Caco-2 (cell line): ENCODE results near the gene PDE4D. TPM values are rescaled to one million over a fixed set of nuclear protein-coding genes. Genes with fewer than 3 reads are reported as not detected.

Experiments used
- BruUV-seq: library from RNA; stranded (reverse); fragments of 400-500 nt; replicated peaks from 2 replicates; lab custom pipeline; 2021; lab: Mats Ljungman, UMichigan
- CTCF ChIA-PET: fragments of 300-600 bp; sonication (Branson Sonifier 250); formaldehyde crosslinking; loops from one replicate; lab custom pipeline; 2022; ENCODE audit warnings: antibody characterized with exemption; lab: Charles Lee
- POLR2A ChIA-PET: fragments of 300-600 bp; sonication (Branson Sonifier 250); formaldehyde crosslinking; loops from one replicate; lab custom pipeline; 2022; ENCODE audit warnings: antibody characterized with exemption; lab: Charles Lee
- DNase-seq, 2 experiments: peaks; one replicate each; pipeline versions ENCODE4 v3.0.0 to v3.0.0-alpha.2; 2020 to 2022
- H3K27me3 ChIP-seq: replicated peaks from 2 replicates; pipeline ENCODE4 v1.6.0; 2011; ENCODE audit warnings: low read length; ENCODE audit not compliant: control insufficient read depth, insufficient read depth
- H3K36me3 ChIP-seq: 2 replicates; pipeline ENCODE4 v1.5.1; 2011; ENCODE audit warnings: low read length; ENCODE audit not compliant: control insufficient read depth, insufficient read depth
- H3K4me1 ChIP-seq: fragments of 250-450 bp; sonication (Bioruptor Pico); 2 replicates; pipeline ENCODE4 v1.5.1; 2020; ENCODE audit warnings: mild to moderate bottlenecking
- H3K4me3 ChIP-seq: 2 replicates; pipeline ENCODE4 v1.5.1; 2011; ENCODE audit warnings: low read depth, mild to moderate bottlenecking, control low read depth, low read length
- H3K9me3 ChIP-seq: fragments of 250-450 bp; sonication (Bioruptor Pico); 2 replicates; pipeline ENCODE4 v1.5.1; 2020; ENCODE audit warnings: mild to moderate bottlenecking, moderate library complexity
- H3K27ac Mint-ChIP-seq: one replicate; pipeline ENCODE4 v1.8.0; 2022; ENCODE audit warnings: mixed read lengths; ENCODE audit not compliant: unreplicated experiment
- H3K27me3 Mint-ChIP-seq: one replicate; pipeline ENCODE4 v1.8.0; 2022; ENCODE audit warnings: mixed read lengths; ENCODE audit not compliant: insufficient read depth, unreplicated experiment
- H3K36me3 Mint-ChIP-seq: one replicate; pipeline ENCODE4 v1.8.0; 2022; ENCODE audit warnings: mild to moderate bottlenecking, mixed read lengths; ENCODE audit not compliant: insufficient read depth, unreplicated experiment
- H3K4me1 Mint-ChIP-seq: one replicate; pipeline ENCODE4 v1.8.0; 2022; ENCODE audit warnings: low read depth, mixed read lengths; ENCODE audit not compliant: unreplicated experiment
- H3K4me3 Mint-ChIP-seq: one replicate; pipeline ENCODE4 v1.8.0; 2022; ENCODE audit warnings: mild to moderate bottlenecking, moderate library complexity, mixed read lengths; ENCODE audit not compliant: unreplicated experiment
- H3K9me3 Mint-ChIP-seq: one replicate; pipeline ENCODE4 v1.8.0; 2022; ENCODE audit warnings: mixed read lengths; ENCODE audit not compliant: unreplicated experiment
- intact Hi-C: fragments of 100-400 bp; cut with micrococcal nuclease; formaldehyde crosslinking; loops from one replicate; pipeline ENCODE4 v1.10.0; 2022; ENCODE audit not compliant: unreplicated experiment
- total RNA-seq: library from RNA; stranded (reverse); gene quantifications from 2 replicates; pipeline ENCODE4 v1.2.3, GENCODE V29; 2022
- TF ChIP-seq, protein P1 (sequence below), 2 experiments: fragments of 200-600 bp in 1 of 2; IDR thresholded peaks; 1 replicate in 1 of 2; 2 replicates in 1 of 2; pipeline versions ENCODE4 v1.5.1 to v1.8.0; 2011 to 2022; ENCODE audit warnings: antibody characterized with exemption in 1 of 2, control low read depth in 1 of 2, inconsistent platforms in 1 of 2, low read depth in 1 of 2, low read length in 1 of 2, mild to moderate bottlenecking in 1 of 2, moderate library complexity in 1 of 2; ENCODE audit not compliant: insufficient read depth in 1 of 2, severe bottlenecking in 1 of 2, unreplicated experiment in 1 of 2

The PDE4D gene
- total RNA-seq, 1 experiment from 2014 or later = 89.8 TPM

DNA sequence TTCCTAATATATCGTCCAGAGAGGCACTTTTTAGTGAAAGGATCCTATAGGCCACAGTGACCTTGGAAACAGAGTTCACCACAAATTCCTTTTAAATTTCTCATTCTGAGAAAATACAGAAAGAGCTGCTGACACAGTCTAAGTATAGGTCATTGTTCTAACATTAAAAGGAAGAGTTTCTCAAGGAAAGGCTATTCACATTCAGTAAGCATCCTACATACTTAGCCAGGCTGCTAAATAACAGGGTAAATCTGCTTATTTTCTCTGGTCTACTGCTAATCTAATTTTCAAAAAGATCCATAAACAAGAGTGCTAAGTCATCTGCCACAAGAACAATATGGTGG lies 313.7 kb downstream of the PDE4D start:
- no peaks in the 10 kb centered on the region for H3K36me3 Mint-ChIP-seq
- no peak for DNase-seq
- no peak overlapping the region for H3K4me3 Mint-ChIP-seq
- BruUV-seq = no TSS peak
- H3K9me3 ChIP-seq = no peaks in the 10 kb centered on the region
- no peak overlapping the region for H3K4me3 ChIP-seq
- H3K9me3 Mint-ChIP-seq = no peaks in the 10 kb centered on the region
- TF ChIP-seq, protein P1, sequence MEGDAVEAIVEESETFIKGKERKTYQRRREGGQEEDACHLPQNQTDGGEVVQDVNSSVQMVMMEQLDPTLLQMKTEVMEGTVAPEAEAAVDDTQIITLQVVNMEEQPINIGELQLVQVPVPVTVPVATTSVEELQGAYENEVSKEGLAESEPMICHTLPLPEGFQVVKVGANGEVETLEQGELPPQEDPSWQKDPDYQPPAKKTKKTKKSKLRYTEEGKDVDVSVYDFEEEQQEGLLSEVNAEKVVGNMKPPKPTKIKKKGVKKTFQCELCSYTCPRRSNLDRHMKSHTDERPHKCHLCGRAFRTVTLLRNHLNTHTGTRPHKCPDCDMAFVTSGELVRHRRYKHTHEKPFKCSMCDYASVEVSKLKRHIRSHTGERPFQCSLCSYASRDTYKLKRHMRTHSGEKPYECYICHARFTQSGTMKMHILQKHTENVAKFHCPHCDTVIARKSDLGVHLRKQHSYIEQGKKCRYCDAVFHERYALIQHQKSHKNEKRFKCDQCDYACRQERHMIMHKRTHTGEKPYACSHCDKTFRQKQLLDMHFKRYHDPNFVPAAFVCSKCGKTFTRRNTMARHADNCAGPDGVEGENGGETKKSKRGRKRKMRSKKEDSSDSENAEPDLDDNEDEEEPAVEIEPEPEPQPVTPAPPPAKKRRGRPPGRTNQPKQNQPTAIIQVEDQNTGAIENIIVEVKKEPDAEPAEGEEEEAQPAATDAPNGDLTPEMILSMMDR (IDR thresholded peaks at IDR 0.05; ENCODE audit: insufficient read depth in 1 of 2, low read depth in 1 of 2, low read length in 1 of 2, severe bottlenecking in 1 of 2, unreplicated experiment in 1 of 2) = no peak
- peaks cover 20% of the 10 kb centered on the region; the same call in 1 of the 2 replicates for H3K4me1 ChIP-seq
- peaks cover 8% of the 10 kb centered on the region for H3K4me1 Mint-ChIP-seq
- H3K36me3 ChIP-seq = no peaks in the 10 kb centered on the region
- CTCF ChIA-PET = no interaction called here
- no peak overlapping the region for H3K27ac Mint-ChIP-seq
- no peaks in the 10 kb centered on the region for H3K27me3 ChIP-seq
- intact Hi-C loops = loop anchor here (5.0 kb wide), 1 partner anchor 52 kb away; no protein-coding TSS in a partner anchor
- no peaks in the 10 kb centered on the region for H3K27me3 Mint-ChIP-seq
- POLR2A ChIA-PET = no interaction called here

DNA sequence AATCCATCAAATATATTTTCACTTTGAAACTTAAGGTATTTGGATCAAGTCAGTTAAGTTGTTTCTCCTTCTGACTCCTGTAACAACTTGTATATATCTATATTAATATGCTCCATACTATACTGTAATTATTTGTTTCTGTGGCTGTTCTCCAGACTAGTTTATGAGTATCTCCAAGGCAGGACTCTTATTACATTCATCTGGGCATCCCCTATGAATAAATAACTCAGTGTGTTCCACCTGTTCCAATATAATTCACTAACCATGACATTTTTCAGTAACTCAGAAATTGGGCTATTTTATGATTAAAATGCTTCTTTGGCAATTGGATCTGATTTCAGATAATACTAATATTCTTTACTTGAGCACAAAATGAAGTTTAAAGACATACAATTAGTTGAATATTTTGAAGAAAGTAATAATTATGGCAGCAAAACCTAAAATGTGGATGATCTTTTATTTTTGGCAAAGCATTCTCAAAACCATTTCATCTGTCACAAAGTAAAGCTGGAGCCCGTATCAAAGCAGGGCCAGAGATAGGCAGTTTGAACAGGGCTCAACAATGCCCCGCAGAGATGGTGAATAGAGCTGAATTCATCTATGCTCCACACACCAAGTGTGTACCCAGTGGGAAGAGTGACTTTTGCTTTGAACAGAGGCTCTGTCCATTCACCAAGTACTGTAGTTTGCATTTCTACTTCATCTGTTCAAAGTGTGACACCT lies 314.3 kb downstream of the PDE4D start:
- intact Hi-C loops = no loop called here
- no peak overlapping the region for H3K27ac Mint-ChIP-seq
- peaks cover 8% of the 10 kb centered on the region for H3K4me1 Mint-ChIP-seq
- no peak overlapping the region for H3K4me3 Mint-ChIP-seq
- no peaks in the 10 kb centered on the region for H3K36me3 Mint-ChIP-seq
- Histone ChIP-seq H3K4me3 (no peak overlapping the region), H3K27me3 (no peaks in the 10 kb centered on the region), H3K36me3 (no peaks in the 10 kb centered on the region), H3K4me1 (peaks cover 18% of the 10 kb centered on the region; the same call in 1 of the 2 replicates), H3K9me3 (no peaks in the 10 kb centered on the region)
- no TSS peak for BruUV-seq
- TF ChIP-seq, protein P1 (IDR thresholded peaks at IDR 0.05; ENCODE audit: insufficient read depth in 1 of 2, low read depth in 1 of 2, low read length in 1 of 2, severe bottlenecking in 1 of 2, unreplicated experiment in 1 of 2) = no peak
- DNase-seq = no peak
- POLR2A ChIA-PET = no interaction called here
- no peaks in the 10 kb centered on the region for H3K9me3 Mint-ChIP-seq
- H3K27me3 Mint-ChIP-seq = no peaks in the 10 kb centered on the region
- CTCF ChIA-PET = no interaction called here

DNA sequence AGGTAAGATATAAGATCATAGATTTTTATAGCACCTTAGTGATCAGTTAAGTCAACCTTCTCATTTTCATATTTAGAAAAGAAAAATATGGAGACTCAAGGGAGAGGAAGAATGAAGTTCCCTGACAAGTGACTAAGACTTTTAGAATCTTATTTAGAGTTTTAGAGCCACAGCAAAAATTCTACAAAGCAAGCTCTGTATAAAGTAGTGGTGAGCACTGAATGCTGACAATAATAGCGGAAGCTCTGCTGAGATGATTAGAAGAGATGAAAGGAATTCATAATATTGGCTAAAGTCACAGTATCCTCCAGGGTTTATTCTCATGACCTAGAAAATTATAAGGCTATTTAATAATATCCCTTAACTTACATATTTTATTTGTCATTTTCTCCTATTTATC lies 316.0 kb downstream of the PDE4D start:
- BruUV-seq = no TSS peak
- Histone ChIP-seq H3K4me3 (no peak overlapping the region), H3K9me3 (no peaks in the 10 kb centered on the region), H3K4me1 (no peaks in the 10 kb centered on the region; the same call in 1 of the 2 replicates), H3K27me3 (no peaks in the 10 kb centered on the region), H3K36me3 (no peaks in the 10 kb centered on the region)
- no peak for DNase-seq
- TF ChIP-seq, protein P1 (IDR thresholded peaks at IDR 0.05; ENCODE audit: insufficient read depth in 1 of 2, low read depth in 1 of 2, low read length in 1 of 2, severe bottlenecking in 1 of 2, unreplicated experiment in 1 of 2) = no peak
- H3K27ac Mint-ChIP-seq = no peak overlapping the region
- H3K4me3 Mint-ChIP-seq = no peak overlapping the region
- CTCF ChIA-PET = no interaction called here
- intact Hi-C loops = no loop called here
- no peaks in the 10 kb centered on the region for H3K9me3 Mint-ChIP-seq
- no peaks in the 10 kb centered on the region for H3K27me3 Mint-ChIP-seq
- H3K36me3 Mint-ChIP-seq = no peaks in the 10 kb centered on the region
- POLR2A ChIA-PET = no interaction called here
- H3K4me1 Mint-ChIP-seq = peaks cover 8% of the 10 kb centered on the region
